ENCODE results near the gene R3HDM2.
"Not testable (repeated sequence)": the region's sequence is repeated elsewhere in the genome, so short reads cannot be mapped to it uniquely, and the experiment has no call there.

R3HDM2 gene

DNA sequence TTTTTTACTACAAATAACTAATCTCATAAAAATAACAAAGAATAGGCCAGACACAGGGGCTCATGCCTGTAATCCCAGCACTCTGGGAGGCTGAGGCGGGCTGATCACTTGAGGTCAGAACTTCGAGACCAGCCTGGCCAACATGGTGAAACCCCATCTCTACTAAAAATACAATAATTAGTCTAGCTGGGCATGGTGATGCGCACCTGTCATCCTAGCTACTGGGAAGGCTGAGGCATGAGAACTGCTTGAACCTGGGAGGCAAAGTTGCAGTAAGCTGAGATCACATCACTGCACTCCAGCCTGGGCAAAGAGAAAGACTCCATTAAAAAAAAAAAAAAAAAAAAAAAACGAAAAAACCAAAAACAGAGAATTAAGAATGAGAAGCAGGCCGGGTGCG is 16.7 kb downstream of the R3HDM2 start:
- H3K27ac ChIP-seq (ENCODE audit: low read depth, low read length); H3K4me1 ChIP-seq (ENCODE audit: insufficient read depth, low read length); H3K9me3 ChIP-seq (ENCODE audit: low read length); H3K36me3 ChIP-seq (ENCODE audit: insufficient read depth, low read length); H3K4me3 ChIP-seq (ENCODE audit: low read depth in 1 of 2, low read length in 2 of 2); H3K9ac ChIP-seq (ENCODE audit: low read length); H3K27me3 ChIP-seq (ENCODE audit: control insufficient read depth in 1 of 2, insufficient read depth in 2 of 2, low read length in 2 of 2): not testable (repeated sequence)

DNA sequence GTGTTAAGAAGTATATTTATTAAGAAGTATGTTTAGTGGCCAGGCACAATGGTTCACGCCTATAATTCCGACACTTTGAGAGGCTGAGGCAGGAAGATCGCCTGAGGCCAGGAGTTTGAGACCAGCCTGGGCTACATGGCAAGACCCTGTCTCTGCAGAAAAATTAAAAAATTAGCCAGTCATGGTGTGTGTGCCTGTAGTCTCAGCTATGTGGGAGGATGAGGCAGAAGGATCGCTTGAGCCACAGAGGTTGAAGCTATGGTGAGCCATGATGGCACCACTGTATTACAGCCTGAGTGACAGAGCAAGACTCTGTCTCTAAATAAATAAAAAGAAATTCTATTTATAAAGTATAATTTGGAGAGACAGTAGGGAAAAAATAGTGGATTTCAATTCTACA is 20.3 kb downstream of the R3HDM2 start:
- no peak overlapping the region for H3K9ac ChIP-seq (ENCODE audit: low read length)
- no peaks in the 10 kb centered on the region for H3K4me1 ChIP-seq (ENCODE audit: insufficient read depth, low read length)
- no peak overlapping the region for H3K4me3 ChIP-seq (ENCODE audit: low read depth in 1 of 2, low read length in 2 of 2)
- no peak overlapping the region for H3K27ac ChIP-seq (ENCODE audit: low read depth, low read length)
- H3K27me3 ChIP-seq (ENCODE audit: control insufficient read depth in 1 of 2, insufficient read depth in 2 of 2, low read length in 2 of 2): no peaks in the 10 kb centered on the region
- no peaks in the 10 kb centered on the region for H3K36me3 ChIP-seq (ENCODE audit: insufficient read depth, low read length)
- H3K9me3 ChIP-seq (ENCODE audit: low read length): no peaks in the 10 kb centered on the region

GRCh38 chr12:57404966-57405640 is 25.7 kb downstream of the R3HDM2 start:
- H3K4me3 ChIP-seq (ENCODE audit: low read depth in 1 of 2, low read length in 2 of 2): no peak overlapping the region
- no peak overlapping the region for H3K27ac ChIP-seq (ENCODE audit: low read depth, low read length)
- H3K9ac ChIP-seq (ENCODE audit: low read length): no peak overlapping the region
- no peaks in the 10 kb centered on the region for H3K36me3 ChIP-seq (ENCODE audit: insufficient read depth, low read length)
- H3K4me1 ChIP-seq (ENCODE audit: insufficient read depth, low read length): peaks cover 9% of the 10 kb centered on the region
- no peaks in the 10 kb centered on the region for H3K27me3 ChIP-seq (ENCODE audit: control insufficient read depth in 1 of 2, insufficient read depth in 2 of 2, low read length in 2 of 2)
- H3K9me3 ChIP-seq (ENCODE audit: low read length): no peaks in the 10 kb centered on the region

DNA sequence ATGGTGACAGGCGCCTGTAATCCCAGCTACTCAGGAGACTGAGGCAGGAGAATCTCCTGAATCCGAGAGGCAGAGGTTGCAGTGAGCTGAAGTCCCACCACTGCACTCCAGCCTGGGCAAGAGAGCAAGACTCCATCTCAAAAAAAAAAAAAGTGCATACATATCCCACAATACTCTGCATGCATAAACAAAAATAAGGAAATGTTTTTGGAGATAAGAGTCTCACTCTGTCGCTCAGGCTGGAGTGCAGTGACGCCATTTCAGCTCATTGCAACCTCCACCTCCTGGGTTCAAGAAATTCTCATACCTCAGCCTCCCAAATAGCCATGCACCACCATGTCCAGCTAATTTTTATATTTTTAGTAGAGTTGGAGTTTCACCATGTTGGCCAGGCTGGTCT is 28.7 kb downstream of the R3HDM2 start:
- not testable (repeated sequence) for H3K4me3 ChIP-seq (ENCODE audit: low read depth in 1 of 2, low read length in 2 of 2); H3K4me1 ChIP-seq (ENCODE audit: insufficient read depth, low read length); H3K36me3 ChIP-seq (ENCODE audit: insufficient read depth, low read length); H3K9me3 ChIP-seq (ENCODE audit: low read length); H3K27me3 ChIP-seq (ENCODE audit: control insufficient read depth in 1 of 2, insufficient read depth in 2 of 2, low read length in 2 of 2); H3K9ac ChIP-seq (ENCODE audit: low read length); H3K27ac ChIP-seq (ENCODE audit: low read depth, low read length)

DNA sequence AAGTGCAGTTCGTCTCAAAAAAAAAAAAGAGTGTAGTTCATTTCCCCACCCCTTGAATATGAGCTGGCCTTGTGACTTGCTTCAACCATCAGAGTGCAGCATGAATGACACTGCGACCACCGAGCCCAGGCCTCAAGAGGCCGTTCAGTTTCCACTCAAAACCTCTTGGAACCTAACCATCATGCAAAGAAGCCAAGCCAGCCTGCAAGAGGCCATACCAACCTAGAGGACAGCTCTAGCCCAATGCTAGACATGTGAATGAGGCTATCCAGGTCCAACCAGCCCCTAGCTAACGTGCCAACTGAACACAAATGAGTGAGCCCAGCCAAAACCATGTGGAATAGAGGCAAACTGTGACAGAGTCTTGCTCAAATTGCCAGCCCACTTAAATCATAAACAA is 29.7 kb downstream of the R3HDM2 start:
- Histone ChIP-seq H3K9ac (ENCODE audit: low read length) (no peak overlapping the region), H3K27ac (ENCODE audit: low read depth, low read length) (no peak overlapping the region), H3K36me3 (ENCODE audit: insufficient read depth, low read length) (no peaks in the 10 kb centered on the region), H3K4me1 (ENCODE audit: insufficient read depth, low read length) (peaks cover 9% of the 10 kb centered on the region), H3K27me3 (ENCODE audit: control insufficient read depth in 1 of 2, insufficient read depth in 2 of 2, low read length in 2 of 2) (no peaks in the 10 kb centered on the region), H3K9me3 (ENCODE audit: low read length) (no peaks in the 10 kb centered on the region), H3K4me3 (ENCODE audit: low read depth in 1 of 2, low read length in 2 of 2) (no peak overlapping the region)

DNA sequence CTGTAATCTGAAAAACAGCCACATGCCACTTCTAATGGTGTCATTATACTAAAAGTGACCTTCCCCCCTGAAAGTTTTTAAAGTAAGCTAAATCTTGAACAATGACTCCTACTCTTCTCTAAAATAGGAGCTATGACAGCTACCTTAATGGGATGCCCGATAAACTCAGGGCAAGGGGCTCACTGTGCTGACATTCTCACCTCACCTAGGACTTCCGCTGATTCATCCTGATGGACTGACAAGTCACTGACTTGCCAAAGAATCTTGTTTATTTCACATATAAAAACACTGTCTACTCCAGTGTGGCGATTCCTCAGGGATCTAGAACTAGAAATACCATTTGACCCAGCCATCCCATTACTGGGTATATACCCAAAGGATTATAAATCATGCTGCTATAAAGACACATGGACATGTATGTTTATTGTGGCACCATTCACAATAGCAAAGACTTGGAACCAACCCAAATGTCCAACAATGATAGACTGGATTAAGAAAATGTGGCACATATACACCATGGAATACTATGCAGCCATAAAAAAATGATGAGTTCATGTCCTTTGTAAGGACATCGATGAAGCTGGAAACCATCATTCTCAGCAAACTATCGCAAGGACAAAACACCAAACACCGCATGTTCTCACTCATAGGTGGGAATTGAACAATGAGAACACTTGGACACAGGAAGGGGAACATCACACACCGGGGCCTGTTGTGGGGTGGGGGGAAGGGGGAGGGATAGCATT is 31.0 kb downstream of the R3HDM2 start:
- not testable (repeated sequence) for H3K9me3 ChIP-seq (ENCODE audit: low read length); H3K9ac ChIP-seq (ENCODE audit: low read length); H3K27ac ChIP-seq (ENCODE audit: low read depth, low read length)

DNA sequence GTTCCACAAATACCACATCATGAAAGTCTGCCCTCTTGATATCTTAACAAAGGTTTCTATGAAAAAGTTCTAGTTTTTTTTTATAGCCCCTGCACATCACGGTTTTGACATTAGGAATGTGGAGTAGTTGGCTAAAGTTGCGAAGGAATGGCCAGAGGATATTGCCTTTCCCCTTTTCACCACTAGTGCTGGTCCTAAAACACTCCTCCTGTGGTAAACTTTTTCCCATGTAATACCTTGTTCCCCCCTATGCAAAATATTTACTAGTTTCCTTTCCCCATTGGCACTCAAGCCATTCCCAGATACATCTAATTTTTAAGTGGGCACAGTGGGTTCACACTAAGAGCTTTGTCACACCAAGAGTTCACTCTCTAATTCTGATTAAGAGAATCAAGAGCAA is 33.4 kb downstream of the R3HDM2 start:
- Histone ChIP-seq H3K36me3 (ENCODE audit: insufficient read depth, low read length) (no peaks in the 10 kb centered on the region), H3K27me3 (ENCODE audit: control insufficient read depth in 1 of 2, insufficient read depth in 2 of 2, low read length in 2 of 2) (no peaks in the 10 kb centered on the region), H3K9ac (ENCODE audit: low read length) (no peak overlapping the region), H3K4me1 (ENCODE audit: insufficient read depth, low read length) (peaks cover 9% of the 10 kb centered on the region), H3K9me3 (ENCODE audit: low read length) (no peaks in the 10 kb centered on the region), H3K4me3 (ENCODE audit: low read depth in 1 of 2, low read length in 2 of 2) (no peak overlapping the region), H3K27ac (ENCODE audit: low read depth, low read length) (no peak overlapping the region)

More for the DNA sequence above, 31.0 kb downstream of the R3HDM2 start:
- H3K27me3 ChIP-seq (ENCODE audit: control insufficient read depth in 1 of 2, insufficient read depth in 2 of 2, low read length in 2 of 2); H3K36me3 ChIP-seq (ENCODE audit: insufficient read depth, low read length); H3K4me1 ChIP-seq (ENCODE audit: insufficient read depth, low read length); H3K4me3 ChIP-seq (ENCODE audit: low read depth in 1 of 2, low read length in 2 of 2): not testable (repeated sequence)

- Histone ChIP-seq H3K9ac (ENCODE audit: low read length) (no peak overlapping the region), H3K9me3 (ENCODE audit: low read length) (no peaks in the 10 kb centered on the region), H3K4me1 (ENCODE audit: insufficient read depth, low read length) (no peaks in the 10 kb centered on the region), H3K36me3 (ENCODE audit: insufficient read depth, low read length) (no peaks in the 10 kb centered on the region), H3K4me3 (ENCODE audit: low read depth in 1 of 2, low read length in 2 of 2) (no peak overlapping the region), H3K27ac (ENCODE audit: low read depth, low read length) (no peak overlapping the region), H3K27me3 (ENCODE audit: control insufficient read depth in 1 of 2, insufficient read depth in 2 of 2, low read length in 2 of 2) (no peaks in the 10 kb centered on the region)
These were observed 35.7 kb downstream of the R3HDM2 start for GRCh38 chr12:57395121-57395520.

GRCh38 chr12:57390174-57390573 is 40.7 kb downstream of the R3HDM2 start:
- H3K4me1 ChIP-seq (ENCODE audit: insufficient read depth, low read length): no peaks in the 10 kb centered on the region
- no peak overlapping the region for H3K9ac ChIP-seq (ENCODE audit: low read length)
- no peaks in the 10 kb centered on the region for H3K27me3 ChIP-seq (ENCODE audit: control insufficient read depth in 1 of 2, insufficient read depth in 2 of 2, low read length in 2 of 2)
- H3K9me3 ChIP-seq (ENCODE audit: low read length): no peaks in the 10 kb centered on the region
- H3K4me3 ChIP-seq (ENCODE audit: low read depth in 1 of 2, low read length in 2 of 2): no peak overlapping the region
- no peaks in the 10 kb centered on the region for H3K36me3 ChIP-seq (ENCODE audit: insufficient read depth, low read length)
- H3K27ac ChIP-seq (ENCODE audit: low read depth, low read length): no peak overlapping the region

GRCh38 chr12:57389033-57389432 is 41.8 kb downstream of the R3HDM2 start:
- no peak overlapping the region for H3K9ac ChIP-seq (ENCODE audit: low read length)
- no peak overlapping the region for H3K4me3 ChIP-seq (ENCODE audit: low read depth in 1 of 2, low read length in 2 of 2)
- H3K27me3 ChIP-seq (ENCODE audit: control insufficient read depth in 1 of 2, insufficient read depth in 2 of 2, low read length in 2 of 2): no peaks in the 10 kb centered on the region
- no peaks in the 10 kb centered on the region for H3K9me3 ChIP-seq (ENCODE audit: low read length)
- H3K4me1 ChIP-seq (ENCODE audit: insufficient read depth, low read length): no peaks in the 10 kb centered on the region
- no peaks in the 10 kb centered on the region for H3K36me3 ChIP-seq (ENCODE audit: insufficient read depth, low read length)
- no peak overlapping the region for H3K27ac ChIP-seq (ENCODE audit: low read depth, low read length)

GRCh38 chr12:57388425-57388824 is 42.4 kb downstream of the R3HDM2 start:
- Histone ChIP-seq H3K27ac (ENCODE audit: low read depth, low read length) (no peak overlapping the region), H3K4me3 (ENCODE audit: low read depth in 1 of 2, low read length in 2 of 2) (no peak overlapping the region), H3K9me3 (ENCODE audit: low read length) (no peaks in the 10 kb centered on the region), H3K9ac (ENCODE audit: low read length) (no peak overlapping the region), H3K27me3 (ENCODE audit: control insufficient read depth in 1 of 2, insufficient read depth in 2 of 2, low read length in 2 of 2) (no peaks in the 10 kb centered on the region), H3K36me3 (ENCODE audit: insufficient read depth, low read length) (no peaks in the 10 kb centered on the region), H3K4me1 (ENCODE audit: insufficient read depth, low read length) (no peaks in the 10 kb centered on the region)

DNA sequence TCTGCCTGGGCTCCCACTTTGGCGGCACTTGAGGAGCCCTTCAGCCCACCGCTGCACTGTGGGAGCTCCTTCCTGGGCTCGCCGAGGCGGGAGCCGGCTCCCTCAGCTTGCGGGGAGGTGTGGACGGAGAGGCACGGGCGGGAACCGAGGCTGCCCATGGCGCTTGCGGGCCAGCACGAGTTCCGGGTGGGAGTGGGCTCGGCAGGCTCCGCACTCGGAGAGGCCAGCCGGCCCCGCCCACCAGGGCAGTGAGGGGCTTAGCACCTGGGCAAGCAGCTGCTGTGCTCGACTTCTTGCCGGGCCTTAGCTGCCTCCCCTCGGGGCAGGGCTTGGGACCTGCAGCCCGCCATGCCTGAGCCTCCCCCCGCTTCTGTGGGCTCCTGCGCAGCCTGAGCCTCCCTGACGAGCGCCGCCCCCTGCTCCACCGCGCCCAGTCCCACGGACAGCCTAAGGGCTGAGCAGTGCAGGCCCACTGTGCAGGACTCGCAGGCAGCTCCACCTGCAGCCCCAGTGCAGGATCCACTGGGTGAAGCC is 44.6 kb downstream of the R3HDM2 start:
- H3K27me3 ChIP-seq (ENCODE audit: control insufficient read depth in 1 of 2, insufficient read depth in 2 of 2, low read length in 2 of 2): no peaks in the 10 kb centered on the region
- H3K9me3 ChIP-seq (ENCODE audit: low read length): no peaks in the 10 kb centered on the region
- H3K9ac ChIP-seq (ENCODE audit: low read length): no peak overlapping the region
- H3K27ac ChIP-seq (ENCODE audit: low read depth, low read length): no peak overlapping the region
- H3K4me1 ChIP-seq (ENCODE audit: insufficient read depth, low read length): no peaks in the 10 kb centered on the region
- no peak overlapping the region for H3K4me3 ChIP-seq (ENCODE audit: low read depth in 1 of 2, low read length in 2 of 2)
- no peaks in the 10 kb centered on the region for H3K36me3 ChIP-seq (ENCODE audit: insufficient read depth, low read length)

All from muscle layer of colon (tissue), 2 donors.